K562 (cell line): ENCODE results near the gene EFCAB13. TPM values are rescaled to one million over a fixed set of nuclear protein-coding genes. Genes with fewer than 3 reads are reported as not detected.

Experiments
- ARHGAP35 ChIP-seq: fragments of 450-650 bp; IDR thresholded peaks from 2 replicates; pipeline ENCODE4 v1.6.1; 2018; ENCODE audit not compliant: partially characterized antibody
- ATF1 ChIP-seq, 2 experiments: fragments of 450-650 bp in 1 of 2; IDR thresholded peaks; 2 replicates each; pipeline ENCODE4 v1.6.1; 2016; ENCODE audit warnings: missing compliant biosample characterization in 1 of 2, missing genetic modification characterization in 1 of 2
- BACH1 ChIP-seq: fragments of 200-800 bp; sonication (Bioruptor generic); IDR thresholded peaks from 2 replicates; pipeline ENCODE4 v1.6.1; 2016; ENCODE audit warnings: missing genetic modification characterization, missing compliant biosample characterization
- C11orf30 ChIP-seq: fragments of 450-650 bp; IDR thresholded peaks from 2 replicates; pipeline ENCODE4 v1.6.1; 2016; ENCODE audit warnings: low read depth, mild to moderate bottlenecking
- CBFA2T3 ChIP-seq: fragments of 450-650 bp; IDR thresholded peaks from 2 replicates; pipeline ENCODE4 v1.6.1; 2017
- CHCHD3 ChIP-seq: fragments of 250-450 bp; sonication (Bioruptor Pico); IDR thresholded peaks from 2 replicates; pipeline ENCODE4 v2.1.2; 2022; ENCODE audit warnings: mild to moderate bottlenecking
- FOSL1 ChIP-seq: fragments of 200-800 bp; sonication (Bioruptor generic); conservative IDR thresholded peaks from 2 replicates; pipeline ENCODE4 v1.6.1; 2016; ENCODE audit warnings: missing genetic modification characterization, missing compliant biosample characterization
- HDAC2 ChIP-seq: fragments of 450-650 bp; IDR thresholded peaks from 2 replicates; pipeline ENCODE4 v1.6.1; 2016; ENCODE audit warnings: mild to moderate bottlenecking
- JUND ChIP-seq, 2 experiments: IDR thresholded peaks; 2 replicates in 1 of 2; 3 replicates in 1 of 2; pipeline ENCODE4 v1.6.1; 2011; ENCODE audit warnings: borderline replicate concordance in 2 of 2, low read depth in 2 of 2, low read length in 2 of 2, improper control_type of control experiment in 1 of 2, missing biosample characterization in 1 of 2, missing genetic modification characterization in 1 of 2, missing genetic modification reagents in 1 of 2
- LCOR ChIP-seq: sonication (generic); formaldehyde crosslinking; IDR thresholded peaks from 2 replicates; pipeline ENCODE4 v1.8.0; 2022; ENCODE audit warnings: mild to moderate bottlenecking, missing genetic modification reagents
- MCM5 ChIP-seq: fragments of 450-650 bp; IDR thresholded peaks from 2 replicates; pipeline ENCODE4 v1.6.1; 2016; ENCODE audit warnings: low read depth
- MTA1 ChIP-seq: fragments of 450-650 bp; IDR thresholded peaks from 2 replicates; pipeline ENCODE4 v1.6.1; 2017; ENCODE audit warnings: borderline replicate concordance
- MYBL2 ChIP-seq, 2 experiments: fragments of 450-650 bp in 1 of 2; sonication (generic) in 1 of 2; formaldehyde crosslinking in 1 of 2; IDR thresholded peaks; 2 replicates each; pipeline versions ENCODE4 v1.6.1 to v1.8.1; 2017 to 2022; ENCODE audit warnings: borderline replicate concordance in 1 of 2, inconsistent platforms in 1 of 2, low read depth in 1 of 2, mild to moderate bottlenecking in 1 of 2, missing genetic modification reagents in 1 of 2, moderate library complexity in 1 of 2
- NBN ChIP-seq: fragments of 450-650 bp; IDR thresholded peaks from 2 replicates; pipeline ENCODE4 v1.6.1; 2016; ENCODE audit warnings: low read depth, mild to moderate bottlenecking
- NFATC3 ChIP-seq: fragments of 450-650 bp; IDR thresholded peaks from 2 replicates; pipeline ENCODE4 v1.6.1; 2017; ENCODE audit warnings: mild to moderate bottlenecking
- NFXL1 ChIP-seq: fragments of 450-650 bp; formaldehyde crosslinking; IDR thresholded peaks from 2 replicates; pipeline ENCODE4 v1.4.0; 2021; ENCODE audit warnings: mild to moderate bottlenecking
- PHF8 ChIP-seq: fragments of 200-600 bp; sonication (generic); IDR thresholded peaks from 2 replicates; pipeline ENCODE4 v1.6.1; 2012; ENCODE audit warnings: mixed run types, mild to moderate bottlenecking, inconsistent platforms, low read length, moderate library complexity, borderline replicate concordance
- POLR2A ChIP-seq: fragments of 450-650 bp; conservative IDR thresholded peaks from 2 replicates; pipeline ENCODE4 v1.6.1; 2016
- POLR2G ChIP-seq: fragments of 200-400 bp; formaldehyde crosslinking; IDR thresholded peaks from 2 replicates; pipeline ENCODE4 v1.6.1; 2017; ENCODE audit warnings: low read depth, mild to moderate bottlenecking, antibody characterized with exemption, low read length, moderate library complexity
- RB1 ChIP-seq: fragments of 450-650 bp; IDR thresholded peaks from 2 replicates; pipeline ENCODE4 v1.6.1; 2017; ENCODE audit warnings: low read depth, mild to moderate bottlenecking
- RBFOX2 ChIP-seq: fragments of 200-400 bp; formaldehyde crosslinking; IDR thresholded peaks from 2 replicates; pipeline ENCODE4 v1.6.1; 2017; ENCODE audit warnings: low read depth, mild to moderate bottlenecking, low read length, moderate library complexity
- RBM39 ChIP-seq: fragments of 200-400 bp; formaldehyde crosslinking; optimal IDR thresholded peaks from 2 replicates; pipeline ENCODE3; 2018; ENCODE audit warnings: low read depth, low read length
- RNF2 ChIP-seq: sonication (generic); IDR thresholded peaks from 2 replicates; pipeline ENCODE4 v1.6.1; 2016
- SETDB1 ChIP-seq: IDR thresholded peaks from one replicate; pipeline ENCODE4 v1.6.1; 2012; ENCODE audit warnings: low read length, control low read depth, inconsistent platforms
- TFAP4 ChIP-seq: sonication (generic); formaldehyde crosslinking; IDR thresholded peaks from 2 replicates; pipeline ENCODE4 v1.8.0; 2022; ENCODE audit warnings: missing genetic modification reagents, mild to moderate bottlenecking, moderate library complexity, borderline replicate concordance
- ZEB2 ChIP-seq: fragments of 450-650 bp; IDR thresholded peaks from 2 replicates; pipeline ENCODE4 v1.6.1; 2016
- polyA plus RNA-seq, 8 experiments: library from polyadenylated mRNA; depleted of rRNA in 4 of 8; stranded (reverse) in 5 of 8; unstranded in 3 of 8; fragments of >200 nt; fragmentation: Nextera tagmentation in 2 of 8; fragmentation: Illumina TruSeq in 1 of 8; extraction: Ambion mirVana in 2 of 8; extraction: Trizol in 1 of 8; gene quantifications; 2 replicates each; pipeline versions ENCODE4 v1.2.1 to v1.2.3, GENCODE V29; 2011 to 2014; ENCODE audit warnings: inconsistent platforms in 1 of 8, missing spikeins in 1 of 8
- total RNA-seq, 7 experiments: library from RNA; depleted of rRNA in 6 of 7; stranded (reverse); fragments of >200 nt in 6 of 7; fragmentation: Illumina TruSeq in 2 of 7; extraction: Trizol in 2 of 7; gene quantifications; 2 replicates each; pipeline versions ENCODE4 v1.2.1 to v1.2.3, GENCODE V29; 2011 to 2021; ENCODE audit warnings: low replicate concordance in 1 of 7
- TF ChIP-seq, protein P1 (sequence below), 2 experiments: fragments of 250-450 bp in 1 of 2; fragments of 450-650 bp in 1 of 2; sonication (Bioruptor Pico) in 1 of 2; IDR thresholded peaks; 2 replicates each; pipeline versions ENCODE4 v1.6.1 to v1.8.0; 2016 to 2021; ENCODE audit warnings: mild to moderate bottlenecking in 2 of 2, moderate library complexity in 2 of 2, missing compliant biosample characterization in 1 of 2, missing genetic modification characterization in 1 of 2

Gene EFCAB13
- total and polyA plus RNA-seq, 9 of the 15 experiments (the other 6 are each of a cell fraction or from before 2014, with no cell fraction given), result 0.32 to 1.3 (median 0.95) TPM

DNA sequence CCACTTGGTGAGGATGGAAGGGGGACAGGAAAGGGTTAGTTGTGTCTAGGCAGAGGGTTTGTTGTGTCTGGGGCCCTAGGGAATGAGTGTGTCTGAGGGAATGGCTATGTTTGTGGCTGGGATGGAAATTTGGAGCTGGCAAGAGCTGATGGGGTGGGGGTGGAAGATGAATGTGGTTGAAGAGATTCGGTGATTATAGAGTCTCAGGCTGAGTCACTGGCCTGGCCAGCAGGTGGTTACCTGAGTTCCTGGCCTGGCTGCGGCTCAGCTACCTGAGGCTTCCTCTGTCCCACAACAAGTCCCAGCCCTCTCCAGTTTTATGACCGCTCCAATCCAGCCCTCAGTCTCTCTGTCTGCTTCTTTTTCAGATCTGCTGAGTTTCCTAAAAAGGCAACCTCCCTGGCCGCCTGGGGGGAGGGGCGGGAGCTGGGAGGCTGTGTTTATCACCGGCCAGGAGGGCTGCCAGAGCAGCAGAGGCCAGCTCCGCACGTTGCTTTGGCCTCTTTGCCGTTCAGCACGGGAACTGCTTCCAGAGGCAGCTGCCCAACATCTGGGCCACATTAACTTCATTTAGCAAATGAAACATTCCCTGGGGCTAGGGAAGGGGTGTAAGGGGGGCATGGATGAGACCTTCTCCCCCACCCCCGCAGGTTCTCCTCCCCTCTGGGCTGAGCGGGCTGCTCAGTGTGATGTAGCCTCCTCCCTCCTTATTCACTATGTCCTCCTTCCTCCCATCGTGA is 48.3 kb upstream of the EFCAB13 start (continued):
- no peak for TF ChIP-seq BACH1 (tag)
- TF ChIP-seq, protein P1, sequence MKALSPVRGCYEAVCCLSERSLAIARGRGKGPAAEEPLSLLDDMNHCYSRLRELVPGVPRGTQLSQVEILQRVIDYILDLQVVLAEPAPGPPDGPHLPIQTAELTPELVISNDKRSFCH (CRISPR knock-in tag; IDR thresholded peaks at IDR 0.05), result no peak
- TF ChIP-seq, protein P1 (tag; IDR thresholded peaks at IDR 0.05), result 0 out of 2 replicates have a peak, but pooled peaks have one; percentile 51
- 0 out of 2 replicates have a peak, but pooled peaks have one; percentile 27 for TF ChIP-seq RB1
- TF ChIP-seq RBFOX2, result peak; percentile 63
- peak; percentile 27; the same call in 1 of the 2 replicates for TF ChIP-seq RNF2
- TF ChIP-seq NFATC3, result peak; percentile 65; the same call in 1 of the 2 replicates
- TF ChIP-seq NBN, result 0 out of 2 replicates have a peak, but pooled peaks have one; percentile 55
- TF ChIP-seq ARHGAP35, result peak; percentile 20
- TF ChIP-seq CHCHD3 (CRISPR knock-in tag), result no peak
- TF ChIP-seq POLR2A, result 0 out of 2 replicates have a peak, but pooled peaks have one; percentile 44
- TF ChIP-seq MTA1, result peak; percentile 52; the same call in 1 of the 2 replicates
- no peak for TF ChIP-seq ATF1 (CRISPR knock-in tag; IDR thresholded peaks at IDR 0.05)
- no peak; the same call in 1 of the 2 replicates for TF ChIP-seq ATF1 (tag; IDR thresholded peaks at IDR 0.05)
- TF ChIP-seq SETDB1, result no peak
- peak; percentile 67 for TF ChIP-seq HDAC2
- no peak for TF ChIP-seq NFXL1 (CRISPR knock-in tag)
- TF ChIP-seq CBFA2T3, result peak; percentile 67
- TF ChIP-seq ZEB2, result peak; percentile 98
- TF ChIP-seq MCM5, result no peak
- peak; percentile 78 for TF ChIP-seq LCOR
- TF ChIP-seq TFAP4, result peak; percentile 56; the same call in 1 of the 2 replicates
- peak; percentile 39; the same call in 1 of the 2 replicates for TF ChIP-seq PHF8
- no peak for TF ChIP-seq MYBL2 (IDR thresholded peaks at IDR 0.05; ENCODE audit: low read depth)
- TF ChIP-seq MYBL2 (CRISPR knock-in tag; IDR thresholded peaks at IDR 0.05; ENCODE audit: borderline replicate concordance), result no peak
- TF ChIP-seq JUND (IDR thresholded peaks at IDR 0.05; ENCODE audit: borderline replicate concordance, low read depth, low read length), result peak; percentile 61; the same call in 1 of the 2 replicates
- peak; percentile 50; the same call in 1 of the 3 replicates for TF ChIP-seq JUND (tag; IDR thresholded peaks at IDR 0.05; ENCODE audit: borderline replicate concordance, low read depth, low read length)
- TF ChIP-seq RBM39, result no peak
- TF ChIP-seq C11orf30, result peak; percentile 79
- peak; percentile 92 for TF ChIP-seq FOSL1 (tag)
- TF ChIP-seq POLR2G, result peak; percentile 72
